GM19239 (cell line): ENCODE measurements around the gene SLAMF1.
"Not testable (repeated sequence)": the region's sequence is repeated elsewhere in the genome, so short reads cannot be mapped to it uniquely, and the experiment has no call there.

Experiments used
- DNase-seq: peaks from one replicate; pipeline ENCODE4 v3.0.0; 2011; ENCODE audit warnings: low spot score; ENCODE audit not compliant: insufficient read length
- FAIRE-seq: peaks from 2 replicates; lab custom pipeline; 2011; peaks lifted over from hg19 to GRCh38; lab: Jason Lieb, UNC

Gene SLAMF1

GRCh38 chr1:160575112-160575664 is 71.7 kb downstream of the SLAMF1 start:
- no peak for DNase-seq
- peak; percentile 97 for FAIRE-seq

DNA sequence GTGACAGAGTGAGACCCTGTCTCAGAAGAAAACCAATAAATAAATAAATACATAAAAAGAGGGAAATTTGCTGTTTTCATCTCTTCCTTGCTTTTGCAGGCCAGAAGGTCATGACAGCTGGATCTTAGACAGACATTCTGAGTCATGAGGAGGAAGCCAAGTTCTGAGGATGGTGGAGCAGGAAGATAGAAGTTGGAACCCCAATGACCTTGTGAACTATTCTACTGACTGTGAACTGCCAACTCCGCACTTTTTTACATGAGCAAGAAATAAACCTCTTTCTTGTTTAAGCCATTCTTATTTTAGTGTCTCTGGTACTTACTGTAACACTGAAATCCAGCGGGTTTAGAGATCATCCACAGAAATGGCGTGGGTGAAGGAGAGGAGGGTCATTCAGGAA is 76.0 kb downstream of the SLAMF1 start:
- DNase-seq (no peak), FAIRE-seq (no peak)

- DNase-seq (no peak), FAIRE-seq (peak; percentile 53)
These were observed 77.0 kb downstream of the SLAMF1 start for GRCh38 chr1:160569806-160570205.

GRCh38 chr1:160567858-160568682 is 78.8 kb downstream of the SLAMF1 start:
- DNase-seq, result no peak
- peak; percentile 93 for FAIRE-seq

- DNase-seq, result no peak
- FAIRE-seq, result peak; percentile 44
These were observed 79.5 kb downstream of the SLAMF1 start for GRCh38 chr1:160567341-160567740.

GRCh38 chr1:160565564-160565963 is 81.3 kb downstream of the SLAMF1 start:
- no peak for FAIRE-seq
- no peak for DNase-seq

DNA sequence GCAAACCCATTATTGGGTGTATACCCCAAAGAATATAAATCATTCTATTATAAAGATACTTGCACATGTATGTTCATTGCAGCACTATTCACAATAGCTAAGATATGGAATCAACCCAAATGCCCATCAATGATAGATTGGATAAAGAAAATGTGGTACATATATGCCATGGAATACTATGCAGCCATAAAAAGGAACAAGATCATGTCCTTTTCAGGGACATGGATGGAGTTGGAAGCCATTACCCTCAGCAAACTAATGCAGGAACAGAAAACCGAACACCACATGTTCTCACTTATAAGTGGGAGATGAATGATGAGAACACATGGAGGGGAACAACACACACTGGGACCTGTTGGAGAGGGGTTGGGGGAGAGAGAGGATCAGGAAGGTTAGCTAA is 83.6 kb downstream of the SLAMF1 start:
- not testable (repeated sequence) for FAIRE-seq, DNase-seq

DNA sequence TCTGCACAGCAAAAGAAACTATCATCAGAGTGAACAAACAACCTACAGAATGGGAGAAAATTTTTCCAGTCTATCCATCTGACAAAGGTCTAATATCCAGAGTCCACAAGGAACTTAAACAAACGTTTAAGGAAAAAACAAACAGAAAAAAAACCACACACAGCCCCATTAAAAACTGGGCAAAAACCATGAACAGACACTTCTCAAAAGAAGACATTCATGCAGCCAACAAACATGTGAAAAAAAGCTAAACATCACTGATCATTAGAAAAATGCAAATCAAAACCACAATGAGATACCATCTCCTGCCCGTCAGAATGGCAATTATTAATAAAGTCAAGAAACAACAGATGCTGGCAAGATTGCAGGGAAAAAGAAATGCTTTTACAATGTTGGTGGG is 84.1 kb downstream of the SLAMF1 start:
- not testable (repeated sequence) for FAIRE-seq, DNase-seq

DNA sequence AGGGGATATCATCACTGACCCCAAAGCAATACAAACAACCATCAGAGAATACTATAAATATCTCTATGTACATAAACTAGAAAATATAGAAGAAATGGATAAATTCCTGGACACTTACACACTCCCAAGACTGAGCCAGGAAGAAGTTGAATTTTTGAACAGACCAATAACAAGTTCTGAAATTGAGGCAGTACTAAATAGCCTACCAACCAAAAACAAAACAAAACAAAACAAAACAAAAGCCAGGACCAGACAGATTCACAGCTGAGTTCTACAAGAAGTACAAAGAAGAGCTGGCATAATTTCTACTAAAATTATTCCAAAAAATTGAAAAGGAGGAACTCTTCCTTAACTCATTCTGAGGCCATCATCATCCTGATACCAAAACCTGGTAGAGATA is 86.0 kb downstream of the SLAMF1 start:
- FAIRE-seq (peak; percentile 53), DNase-seq (no peak)

DNA sequence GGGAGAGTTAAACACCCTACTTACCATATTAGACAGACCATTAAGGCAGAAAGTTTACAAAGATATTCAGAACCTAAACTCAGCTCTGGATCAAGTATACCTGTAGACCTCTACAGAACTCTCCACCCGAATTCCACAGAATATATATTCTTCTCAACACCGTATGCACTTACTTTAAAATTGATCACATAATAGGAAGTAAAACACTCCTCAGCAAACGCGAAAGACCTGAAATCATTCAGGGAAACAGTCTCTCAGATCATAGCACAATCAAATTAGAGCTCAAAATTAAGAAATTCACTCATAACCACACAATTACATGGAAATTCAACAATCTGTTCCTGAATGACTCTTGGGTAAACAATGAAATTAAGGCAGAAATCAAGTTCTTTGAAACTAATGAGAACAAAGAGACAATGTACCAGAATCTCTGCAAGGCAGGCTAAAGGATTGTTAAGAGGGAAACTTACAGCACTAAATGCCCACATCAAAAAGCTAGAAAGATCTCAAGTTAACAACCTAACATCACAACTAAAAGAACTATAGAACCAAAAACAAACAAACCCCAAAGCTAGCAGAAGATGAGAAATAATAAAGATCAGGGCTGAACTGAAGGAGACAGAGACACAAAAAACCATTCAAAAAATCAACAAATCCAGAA is 86.7 kb downstream of the SLAMF1 start:
- DNase-seq (no peak), FAIRE-seq (no peak)

- not testable (repeated sequence) for FAIRE-seq, DNase-seq
These were observed 87.4 kb downstream of the SLAMF1 start for GRCh38 chr1:160559437-160559836.

DNA sequence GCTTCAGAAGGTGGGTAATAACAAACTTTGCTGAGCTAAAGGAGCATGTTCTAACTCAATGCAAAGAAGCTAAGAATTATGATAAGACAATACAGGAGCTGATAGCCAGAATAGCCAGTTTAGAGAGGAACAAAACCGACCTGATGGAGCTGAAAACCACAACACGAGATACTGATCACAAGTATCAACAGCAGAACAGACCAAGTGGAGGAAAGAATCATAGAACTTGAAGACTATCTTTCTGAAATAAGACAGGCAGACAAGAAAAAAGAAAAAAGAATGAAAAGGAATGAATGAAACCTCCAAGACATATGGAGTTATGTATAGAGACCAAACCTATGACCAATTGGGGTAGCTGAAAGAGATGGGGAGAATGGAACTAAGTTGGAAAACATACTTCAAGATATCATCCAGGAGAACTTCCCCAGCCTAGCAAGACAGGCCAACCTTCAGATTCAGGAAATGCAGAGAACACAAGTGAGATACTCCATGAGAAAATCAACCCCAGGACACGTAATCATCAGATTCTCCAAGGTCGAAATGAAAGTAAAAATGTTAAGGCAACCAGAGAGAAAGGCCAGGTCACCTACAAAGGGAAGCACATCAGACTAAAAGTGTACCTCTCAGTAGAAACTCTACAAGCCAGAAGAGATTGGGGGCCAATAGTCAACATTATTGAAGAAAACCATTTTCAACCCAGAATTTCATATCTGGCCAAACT is 88.0 kb downstream of the SLAMF1 start:
- FAIRE-seq (peak; percentile 76), DNase-seq (no peak)
